HG02678 (cell line): ENCODE results near the gene ARL15.

Source experiments
- ATAC-seq: cut with Tn5 transposase; IDR thresholded peaks from one replicate; pipeline ENCODE4 v1.9.1; 2021; ENCODE audit warnings: mild to moderate bottlenecking, moderate library complexity; ENCODE audit not compliant: unreplicated experiment

ARL15 gene

DNA sequence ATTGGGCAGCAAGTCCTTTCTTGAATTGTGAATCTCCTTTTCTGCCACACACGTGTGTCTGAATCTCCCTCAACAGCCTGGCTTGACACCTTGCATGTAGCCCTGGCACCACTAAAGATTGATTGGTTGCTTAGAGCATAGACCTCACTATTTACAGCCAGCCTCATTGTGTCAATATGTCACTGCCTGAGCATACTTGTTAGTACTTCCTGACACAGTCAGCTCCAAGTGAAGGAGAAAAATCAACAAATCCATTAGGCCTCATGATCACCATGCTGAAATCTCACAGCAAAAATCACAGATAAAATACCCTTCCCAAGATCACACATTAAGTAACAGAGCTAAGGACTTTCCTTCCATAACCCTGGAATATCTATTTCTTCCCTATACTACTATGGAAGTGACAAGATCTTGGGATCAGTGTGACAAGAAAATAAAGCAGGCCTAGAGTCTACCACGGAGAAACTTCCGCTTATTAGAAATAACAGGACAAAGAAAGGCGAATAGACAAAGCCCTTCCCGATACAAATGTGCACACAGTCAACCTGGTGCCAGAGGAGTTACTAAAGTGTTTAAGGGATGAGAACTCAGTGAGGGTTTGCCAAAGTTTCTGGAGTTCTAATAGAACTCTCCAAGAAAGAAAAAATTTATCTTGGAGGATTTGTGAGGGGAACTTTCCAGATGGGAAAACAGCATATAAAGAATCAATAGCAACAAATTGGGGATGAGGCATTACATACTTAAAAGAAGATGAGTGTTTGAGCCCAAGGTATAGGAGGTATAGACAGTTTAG, 5.6 kb upstream of the ARL15 start:
- ATAC-seq, result no peak

DNA sequence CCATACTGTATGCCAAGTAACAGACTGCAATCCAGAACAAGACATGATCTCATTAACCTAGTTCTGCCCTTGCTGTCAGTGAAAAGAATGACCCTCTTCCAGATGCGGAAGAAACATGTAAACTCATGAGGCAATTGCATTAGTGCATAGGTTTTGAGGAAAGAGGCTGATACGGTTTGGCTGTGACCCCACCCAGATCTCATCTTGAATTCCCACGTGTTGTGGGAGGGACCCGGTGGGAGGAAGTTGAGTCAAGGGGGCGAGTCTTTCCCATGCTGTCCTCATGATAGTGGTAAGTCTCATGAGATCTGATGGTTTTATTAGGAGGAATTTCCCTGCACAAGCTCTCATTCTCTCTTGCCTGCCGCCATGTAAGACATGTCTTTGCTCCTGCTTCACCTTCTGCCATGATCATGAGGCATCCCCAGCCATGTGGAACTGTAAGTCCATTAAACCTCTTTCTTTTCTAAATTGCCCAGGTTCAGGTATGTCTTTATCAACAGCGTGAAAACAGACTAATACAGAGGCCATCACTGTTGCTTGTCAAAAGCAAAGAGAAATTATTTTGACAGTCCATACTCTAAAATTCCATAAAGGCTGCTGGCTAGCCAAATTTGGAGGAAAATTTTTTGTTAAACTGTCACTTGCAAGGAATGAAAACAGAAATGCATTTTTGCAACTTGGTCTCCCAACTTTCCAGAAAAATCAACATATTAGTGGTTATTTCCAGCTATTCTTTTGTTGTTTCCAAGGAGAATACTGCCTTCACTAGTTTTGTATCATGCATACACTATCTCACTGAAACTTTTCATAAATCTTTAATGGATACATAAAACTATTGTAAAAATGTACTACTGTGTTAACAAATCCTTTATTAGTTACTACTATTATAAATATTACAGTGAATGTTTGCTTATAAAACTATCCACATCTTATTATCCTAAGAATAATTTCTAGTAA, 3.2 kb upstream of the ARL15 start:
- no peak for ATAC-seq

DNA sequence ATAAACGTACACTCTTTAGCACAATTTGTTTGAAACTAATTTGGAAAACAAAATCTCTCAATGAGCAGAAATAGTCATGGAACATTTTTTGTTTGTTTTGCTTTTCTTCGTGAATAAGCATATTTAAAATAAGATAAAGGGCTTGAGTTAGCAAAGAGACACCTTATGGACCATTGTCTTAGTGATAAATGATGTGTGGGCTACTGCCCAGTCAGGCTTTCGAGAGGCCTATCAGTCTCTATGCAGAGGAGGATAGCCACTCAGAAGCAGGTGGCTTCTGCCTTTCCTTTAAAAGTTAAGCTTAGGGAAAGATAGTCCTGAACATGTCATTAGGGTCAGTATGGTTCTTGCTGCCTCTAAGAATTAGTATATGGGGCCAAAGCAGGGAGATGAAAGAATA, 2.1 kb upstream of the ARL15 start:
- ATAC-seq, result no peak

DNA sequence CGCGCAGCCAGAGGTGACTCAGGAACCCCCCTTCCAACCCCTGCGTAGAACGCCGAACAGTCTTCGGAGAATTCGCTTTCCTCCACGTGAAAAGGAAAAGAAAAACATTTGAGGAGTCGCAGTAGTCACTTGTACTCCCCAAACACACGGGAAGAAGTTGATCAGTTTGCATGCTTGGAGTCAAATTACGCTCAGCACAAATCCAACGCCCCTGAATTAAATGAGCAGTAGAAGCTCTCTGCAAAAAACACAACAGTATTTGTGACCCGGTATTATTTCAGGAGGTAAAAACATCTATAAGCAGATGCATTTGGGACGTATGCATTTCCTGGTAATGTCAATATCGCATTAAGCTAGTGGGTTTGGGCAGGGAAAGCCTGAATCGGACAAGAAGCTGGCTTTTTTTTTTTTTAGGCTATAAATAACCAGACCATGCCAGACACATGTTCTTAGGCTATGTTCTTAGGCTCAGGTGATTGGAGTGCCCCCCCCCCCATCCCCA, 854 bp upstream of the ARL15 start:
- no peak for ATAC-seq

DNA sequence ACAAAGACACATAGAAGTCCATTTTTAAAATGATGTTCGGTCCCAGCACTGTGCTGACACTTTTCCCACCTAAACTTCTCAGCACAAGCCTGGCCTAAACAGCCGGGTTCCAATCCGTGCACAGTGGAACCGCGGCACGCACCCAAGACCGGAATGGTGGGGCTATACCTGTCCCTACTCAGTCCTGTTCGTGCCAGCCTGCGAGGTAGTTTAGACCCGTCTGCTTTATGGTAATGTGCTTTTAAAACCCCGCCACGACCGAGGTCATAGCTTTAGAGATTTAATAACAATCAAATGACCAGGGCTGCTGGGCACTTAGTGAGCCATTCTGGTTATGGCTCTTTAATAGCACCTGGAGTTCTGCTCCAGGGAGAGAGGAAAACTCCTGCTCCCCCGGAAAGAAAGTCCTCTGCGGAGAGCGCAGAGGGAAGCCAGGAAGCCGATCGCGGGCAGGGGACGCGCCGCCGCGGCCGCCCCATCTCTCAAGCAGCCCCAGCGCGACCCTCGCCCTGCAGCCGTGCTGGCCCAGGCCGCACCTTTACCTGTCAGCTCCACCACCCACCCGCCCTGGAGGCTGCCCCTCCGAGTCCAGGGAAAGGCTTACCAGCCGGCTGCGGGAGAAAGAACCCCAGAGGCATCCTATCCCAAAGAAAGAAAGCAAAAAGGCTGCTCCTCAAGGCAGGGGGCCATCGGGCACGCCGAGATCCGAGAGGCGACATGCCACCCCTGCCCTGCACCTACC, 511 bp downstream of the ARL15 start:
- peak; percentile 20 for ATAC-seq

DNA sequence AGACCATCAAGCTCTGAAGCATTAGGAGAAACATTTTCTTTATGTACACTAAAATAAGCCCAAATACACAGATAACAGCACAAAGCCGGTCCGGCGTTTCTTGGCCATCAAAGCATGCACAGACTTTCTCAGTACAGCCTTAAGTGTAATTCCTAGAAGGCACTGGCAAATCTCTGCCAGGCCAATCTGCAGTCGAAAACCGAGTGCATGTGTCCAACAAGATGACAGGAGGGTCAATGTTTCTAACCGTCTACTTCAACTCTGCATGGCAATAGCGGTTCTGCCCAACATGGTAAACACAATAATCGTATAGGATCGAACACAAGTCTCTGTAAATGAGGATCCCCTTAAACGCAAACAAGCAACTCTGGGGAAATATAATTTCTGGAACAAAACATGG, 1.1 kb downstream of the ARL15 start:
- no peak for ATAC-seq

DNA sequence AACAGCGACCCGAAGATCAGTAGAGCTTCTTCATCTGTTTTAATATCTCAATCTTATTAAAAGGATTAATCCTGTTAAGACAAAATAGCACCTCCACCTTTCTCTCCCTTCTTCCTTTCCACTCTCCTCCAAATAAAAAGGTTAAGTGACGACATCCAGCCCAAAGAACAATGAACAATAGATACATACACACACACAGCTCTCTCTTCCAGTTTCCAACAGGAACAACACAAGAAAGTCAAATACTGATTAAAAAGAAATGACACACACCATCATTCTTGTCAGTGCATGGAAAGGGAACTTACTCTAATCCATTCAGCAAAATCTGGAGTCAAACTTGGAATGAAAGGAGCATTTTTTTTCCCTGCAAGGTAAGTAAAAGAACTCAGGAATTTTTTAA, 2.8 kb downstream of the ARL15 start:
- no peak for ATAC-seq

DNA sequence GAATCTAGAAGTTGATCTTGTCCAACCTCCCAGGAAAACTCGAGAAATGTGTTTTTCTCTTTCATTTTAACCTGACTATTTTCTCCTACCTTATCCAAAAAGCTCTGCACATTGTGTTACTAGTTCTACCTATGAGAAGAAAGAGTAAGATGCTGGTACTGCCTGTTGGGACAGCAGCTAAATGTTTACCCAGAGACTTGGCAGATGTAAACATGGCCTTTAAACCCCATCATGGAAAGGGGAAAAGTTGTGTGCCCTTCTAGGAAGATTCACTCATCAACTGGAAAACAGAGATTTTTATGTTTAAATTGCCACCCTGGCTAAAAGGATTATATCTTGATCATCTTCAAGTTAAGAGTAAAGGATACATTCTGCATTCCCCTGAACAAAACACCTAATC, 3.5 kb downstream of the ARL15 start:
- ATAC-seq, result no peak

DNA sequence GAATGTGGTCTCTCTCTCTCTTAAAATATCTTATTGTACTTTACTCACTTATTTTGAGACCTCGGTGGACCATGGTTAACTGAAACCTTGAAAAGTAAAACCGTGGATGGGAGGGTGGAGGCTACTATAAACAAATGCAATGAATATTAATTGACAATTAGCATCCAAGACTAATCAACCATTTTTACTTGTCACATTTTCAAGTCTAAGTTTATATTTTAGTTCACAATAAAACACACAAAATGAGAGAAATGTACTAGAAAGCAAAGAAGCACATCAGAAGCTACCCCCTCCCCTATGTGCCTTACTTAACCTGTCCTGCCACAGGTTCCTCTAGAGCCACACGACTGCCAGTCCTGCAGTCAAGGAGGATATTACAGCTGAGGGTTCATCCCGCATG, 4.6 kb downstream of the ARL15 start:
- no peak for ATAC-seq

DNA sequence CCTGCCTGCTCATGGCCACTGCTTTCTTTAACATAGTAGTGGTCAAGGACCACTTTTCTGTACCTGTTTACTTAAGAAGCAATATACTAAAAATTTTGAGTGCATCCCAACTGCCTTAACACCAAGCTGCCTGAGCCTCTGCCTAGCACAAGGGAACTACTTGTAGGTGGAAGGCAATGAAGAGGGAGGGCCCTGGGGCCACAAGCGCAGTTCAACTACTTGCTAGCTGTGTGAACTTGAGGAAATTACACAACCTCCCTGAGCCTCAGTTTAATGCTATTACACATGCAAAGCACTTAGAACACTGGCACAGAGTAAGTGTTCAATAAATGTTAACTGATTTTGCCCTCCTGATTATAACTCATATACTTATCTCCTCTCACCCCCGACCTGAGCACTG, 6.3 kb downstream of the ARL15 start:
- no peak for ATAC-seq

DNA sequence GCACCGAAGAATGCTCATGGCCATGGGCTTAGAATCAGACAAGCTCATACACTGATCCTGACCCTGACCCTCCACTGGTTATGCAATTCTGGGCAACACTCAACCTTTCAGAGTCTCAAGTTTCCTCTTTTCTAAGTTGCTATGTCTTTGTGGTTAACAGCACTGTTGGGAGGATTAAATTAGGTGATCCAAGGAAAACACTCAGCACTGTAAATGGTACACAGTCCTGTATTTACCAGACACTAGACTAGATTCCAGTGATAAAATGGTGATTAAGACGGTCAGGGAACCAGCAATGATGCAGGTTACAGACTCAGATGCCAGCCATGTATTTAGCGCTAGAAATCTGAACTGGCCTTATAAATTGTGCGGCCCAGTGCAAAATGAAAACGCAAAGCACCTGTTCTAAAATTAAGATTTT, 8.1 kb downstream of the ARL15 start:
- no peak for ATAC-seq

DNA sequence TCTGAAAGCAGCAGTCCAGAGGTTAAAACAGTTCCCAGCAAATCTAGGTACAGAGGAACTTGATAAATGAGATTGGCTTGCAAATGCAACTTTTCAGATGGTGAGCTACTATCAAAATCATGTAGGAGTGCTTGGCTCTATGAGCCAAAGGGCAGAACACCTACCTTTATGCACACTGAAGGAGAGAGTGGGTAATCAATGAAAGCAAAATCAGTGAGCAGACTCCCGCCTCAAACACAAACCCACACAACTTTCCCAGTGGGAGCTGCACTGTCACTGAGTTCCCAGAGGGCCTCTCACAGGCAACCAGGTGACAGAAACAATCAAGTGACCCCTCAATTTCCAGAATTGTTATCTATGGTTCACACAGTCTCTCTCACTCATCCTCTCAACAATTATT, 8.5 kb downstream of the ARL15 start:
- ATAC-seq, result no peak

DNA sequence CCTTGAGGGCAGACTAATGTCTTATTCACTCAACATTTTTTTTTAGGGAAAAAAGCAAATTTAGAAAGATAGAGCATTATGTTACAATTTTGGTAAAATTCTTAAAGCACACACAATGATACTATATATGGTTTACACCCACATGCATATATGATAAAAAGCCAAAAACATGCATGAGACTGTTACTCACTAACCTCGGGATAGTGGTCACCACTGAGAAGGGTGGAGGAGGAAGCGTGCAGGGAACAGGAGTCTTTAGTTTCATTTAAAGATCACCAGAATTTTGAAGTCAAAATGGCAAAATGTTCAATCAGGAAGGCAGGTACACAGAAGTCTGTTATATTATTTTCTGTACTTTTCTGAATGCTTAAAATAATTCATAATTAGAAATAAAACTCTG, 9.2 kb downstream of the ARL15 start:
- ATAC-seq, result no peak

DNA sequence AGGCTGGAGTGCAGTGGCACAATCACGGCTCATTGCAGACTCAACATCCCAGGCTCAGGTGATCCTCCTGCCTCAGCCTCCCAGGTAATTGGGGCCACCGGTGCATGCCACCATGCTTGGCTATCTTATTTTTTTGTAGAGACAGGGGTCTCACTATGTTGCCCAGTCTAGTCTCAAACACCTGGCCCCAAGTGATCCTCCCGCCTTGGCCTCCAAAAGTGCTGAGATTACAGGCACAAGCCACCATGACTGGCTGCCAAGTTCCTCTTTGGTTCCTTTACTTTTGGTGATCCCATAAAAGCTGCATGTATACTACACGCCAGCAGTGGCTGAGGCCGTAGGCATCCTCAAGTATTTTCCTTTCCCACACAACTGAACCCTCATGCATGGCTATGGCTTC, 11.4 kb downstream of the ARL15 start:
- no peak for ATAC-seq

DNA sequence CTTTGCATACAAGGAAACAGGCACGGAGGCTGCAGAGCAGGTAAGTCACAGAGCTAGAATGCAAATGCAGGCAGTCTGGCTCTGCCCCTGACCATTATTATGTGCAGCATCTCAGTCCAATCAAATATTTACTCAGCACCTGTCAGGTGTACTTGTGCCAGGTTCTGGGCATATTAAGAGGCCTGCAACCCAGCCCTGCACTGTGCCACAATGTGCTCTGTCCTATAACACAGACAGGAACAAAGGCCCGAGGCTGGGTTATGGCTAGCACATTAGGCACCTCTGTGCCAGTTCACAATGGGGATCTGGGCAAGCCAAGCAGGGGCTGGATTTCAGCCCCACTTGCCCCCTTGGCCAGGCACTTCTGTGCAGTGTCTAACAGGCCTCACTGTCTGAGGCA, 14.0 kb downstream of the ARL15 start:
- no peak for ATAC-seq

DNA sequence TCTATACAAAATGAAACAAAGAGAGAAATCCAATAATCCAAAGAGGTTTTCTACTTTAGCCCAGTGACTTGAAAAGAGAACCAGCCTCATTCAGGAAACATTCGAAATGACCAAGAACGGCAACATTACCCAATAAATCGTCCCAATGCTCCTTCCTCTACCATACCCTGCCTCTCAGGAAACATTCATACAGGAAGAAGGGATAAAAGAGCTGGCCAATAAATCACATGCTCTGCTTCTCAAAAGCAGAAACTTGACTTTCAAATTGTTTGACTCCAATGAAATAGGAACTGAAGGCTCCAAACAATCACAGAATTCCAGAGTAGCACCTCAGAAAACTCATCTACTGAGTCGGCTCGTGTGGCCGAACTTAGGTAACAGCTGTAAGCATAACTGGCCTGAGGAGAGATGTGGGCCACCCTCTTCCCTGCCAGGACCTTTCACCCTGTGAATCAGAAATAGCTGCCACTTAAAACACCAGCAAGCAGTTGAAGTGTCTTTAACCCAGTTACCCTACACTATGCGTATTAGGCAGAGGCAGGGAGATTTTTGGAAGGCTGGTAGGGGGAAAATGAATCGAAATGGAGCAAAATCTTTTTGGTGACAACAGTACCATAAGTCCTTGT, 14.6 kb downstream of the ARL15 start:
- no peak for ATAC-seq

DNA sequence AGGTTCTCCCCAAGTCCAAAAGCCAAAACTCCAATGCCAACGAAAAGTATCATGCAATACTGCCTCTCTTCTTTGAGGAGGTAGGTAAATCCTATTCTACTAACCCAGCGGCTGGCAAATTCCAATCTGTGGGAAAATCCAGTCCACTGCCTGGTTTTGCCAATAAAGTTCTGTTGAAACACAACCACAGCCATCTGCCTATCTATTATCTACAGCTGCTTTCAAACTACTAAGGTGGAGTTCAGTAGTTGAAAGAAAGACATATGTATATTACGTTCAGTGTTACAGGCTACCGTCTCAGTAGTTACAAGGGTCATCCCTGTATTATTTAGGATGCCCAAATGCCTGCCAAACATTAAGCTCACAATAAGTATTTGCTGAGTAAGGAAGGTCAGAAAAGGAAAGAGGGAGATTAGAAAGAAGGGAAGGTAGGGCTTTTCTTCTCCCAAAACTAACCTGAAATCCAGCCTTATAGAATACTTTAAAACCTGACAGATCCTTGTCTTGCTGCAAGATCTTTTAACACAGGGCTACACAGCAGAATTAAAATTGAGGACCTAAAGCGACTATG, 16.2 kb downstream of the ARL15 start:
- ATAC-seq, result no peak

DNA sequence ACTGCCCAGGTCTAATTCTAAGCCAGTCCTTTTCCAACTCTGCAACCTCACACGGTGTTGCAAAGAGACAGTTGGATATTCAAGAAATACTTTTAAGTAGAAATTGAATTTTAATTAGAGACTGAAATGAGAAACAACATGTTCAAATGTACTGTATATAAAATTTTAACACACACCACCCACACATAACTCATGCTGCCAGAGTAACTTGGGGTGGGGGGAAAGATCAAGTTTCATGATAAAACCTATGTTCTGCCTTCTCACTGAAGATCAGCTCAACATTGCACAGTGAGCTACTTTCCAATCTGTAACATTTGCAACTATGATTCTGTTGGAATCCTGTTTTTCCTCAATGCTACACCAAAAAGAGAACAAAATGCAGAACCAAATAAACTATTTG, 17.5 kb downstream of the ARL15 start:
- ATAC-seq, result no peak

DNA sequence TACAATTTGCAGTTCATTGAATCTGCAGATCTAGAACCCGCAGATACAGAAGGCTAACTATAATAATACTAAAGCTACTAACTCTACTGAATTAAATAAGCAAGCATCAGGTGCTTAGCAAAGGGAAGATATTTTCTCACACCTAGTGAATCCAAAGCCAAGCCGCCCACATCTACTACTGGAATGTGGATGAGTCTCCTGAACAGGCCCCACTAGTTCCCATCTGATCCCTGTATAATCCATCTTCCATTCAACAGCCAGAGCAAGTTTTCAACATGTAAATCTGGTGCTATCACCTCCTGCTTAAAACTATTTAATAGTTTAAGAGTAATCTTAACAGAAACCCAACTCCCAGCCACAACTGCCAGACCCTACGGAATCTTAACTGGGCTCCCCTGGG, 18.9 kb downstream of the ARL15 start:
- no peak for ATAC-seq

DNA sequence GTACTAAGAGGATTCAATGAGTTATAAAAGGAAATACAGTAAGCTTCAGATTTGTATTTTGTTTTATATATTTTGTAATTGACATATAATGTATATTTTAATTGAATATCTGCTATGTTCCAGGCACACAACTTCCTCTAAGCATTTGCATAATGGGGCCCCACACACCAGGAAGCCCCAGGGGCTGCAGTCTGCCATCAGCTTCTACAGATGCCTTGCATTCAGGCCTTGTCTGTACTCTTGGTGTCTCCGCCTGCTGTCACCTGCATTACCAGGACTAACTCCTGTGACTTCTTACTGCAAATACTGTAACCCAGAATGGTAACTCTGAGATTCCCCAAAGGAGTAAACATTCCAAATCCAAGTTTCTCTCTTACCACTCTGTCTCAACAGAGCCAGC, 20.6 kb downstream of the ARL15 start:
- ATAC-seq, result no peak
